GM18520 (cell line): ENCODE data around the gene DNASE1L3.
"Not testable (repeated sequence)": the region's sequence is repeated elsewhere in the genome, so short reads cannot be mapped to it uniquely, and the experiment has no call there.

Experiments used
- ATAC-seq: cut with Tn5 transposase; IDR thresholded peaks from one replicate; pipeline ENCODE4 v1.9.1; 2021; ENCODE audit not compliant: unreplicated experiment

DNASE1L3 gene

GRCh38 chr3:58236527-58237237 lies 25.9 kb upstream of the DNASE1L3 start:
- ATAC-seq, result no peak

- no peak for ATAC-seq
These were observed 25.2 kb upstream of the DNASE1L3 start for GRCh38 chr3:58235970-58236369.

GRCh38 chr3:58234516-58234931 lies 23.8 kb upstream of the DNASE1L3 start:
- no peak for ATAC-seq

GRCh38 chr3:58231666-58232065 lies 20.9 kb upstream of the DNASE1L3 start:
- no peak for ATAC-seq

GRCh38 chr3:58230876-58231552 lies 20.2 kb upstream of the DNASE1L3 start:
- ATAC-seq, result no peak

GRCh38 chr3:58227933-58228332 lies 17.2 kb upstream of the DNASE1L3 start:
- ATAC-seq, result not testable (repeated sequence)

- no peak for ATAC-seq
These were observed 13.1 kb upstream of the DNASE1L3 start for GRCh38 chr3:58223855-58224254.

GRCh38 chr3:58222161-58222724 lies 11.5 kb upstream of the DNASE1L3 start:
- ATAC-seq, result no peak

GRCh38 chr3:58218904-58219303 lies 8.1 kb upstream of the DNASE1L3 start:
- ATAC-seq, result no peak

- peak; percentile 19 for ATAC-seq
These were observed 6.5 kb upstream of the DNASE1L3 start for GRCh38 chr3:58217209-58217811.

GRCh38 chr3:58216496-58217195 lies 5.9 kb upstream of the DNASE1L3 start:
- ATAC-seq, result no peak

GRCh38 chr3:58215317-58216025 lies 4.7 kb upstream of the DNASE1L3 start:
- no peak for ATAC-seq

GRCh38 chr3:58214484-58215316 lies 3.9 kb upstream of the DNASE1L3 start:
- peak; percentile 76 for ATAC-seq

GRCh38 chr3:58209933-58210332 lies 839 bp downstream of the DNASE1L3 start:
- ATAC-seq, result no peak

GRCh38 chr3:58207954-58208353 lies 2.8 kb downstream of the DNASE1L3 start:
- no peak for ATAC-seq

- no peak for ATAC-seq
These were observed 4.3 kb downstream of the DNASE1L3 start for GRCh38 chr3:58206406-58207011.

- no peak for ATAC-seq
These were observed 4.8 kb downstream of the DNASE1L3 start for GRCh38 chr3:58205981-58206380.

GRCh38 chr3:58204720-58205119 lies 6.1 kb downstream of the DNASE1L3 start:
- ATAC-seq, result no peak

- ATAC-seq, result no peak
These were observed 7.2 kb downstream of the DNASE1L3 start for GRCh38 chr3:58203541-58203940.
